Common myeloid progenitor, CD34-positive (primary cell): ENCODE measurements around the gene TM2D3.

Experiments used
- CTCF ChIA-PET: fragments of 350-600 bp; sonication (Branson Sonifier 250); formaldehyde crosslinking; loops from one replicate; lab custom pipeline; 2021; ENCODE audit warnings: antibody characterized with exemption; lab: Charles Lee
- POLR2A ChIA-PET: fragments of 350-600 bp; sonication (Branson Sonifier 250); formaldehyde crosslinking; loops from one replicate; lab custom pipeline; 2021; ENCODE audit warnings: antibody characterized with exemption; lab: Charles Lee
- DNase-seq, 3 donors: peaks; one replicate each; pipeline versions ENCODE4 v3.0.0 to v3.0.0-alpha.2; 2013
- H3K27ac ChIP-seq, 2 experiments: 1 replicate in 1 of 2; 2 replicates in 1 of 2; pipeline ENCODE4 v1.7.0; 2013; ENCODE audit warnings: inconsistent platforms in 2 of 2, low read length in 2 of 2, mild to moderate bottlenecking in 2 of 2, low read depth in 1 of 2, moderate library complexity in 1 of 2; ENCODE audit not compliant: severe bottlenecking in 2 of 2, insufficient read depth in 1 of 2, poor library complexity in 1 of 2
- H3K27me3 ChIP-seq, 5 experiments: replicated peaks in 2 of 5; 1 replicate in 3 of 5; 2 replicates in 2 of 5; pipeline versions ENCODE4 v1.6.1 to v1.7.0; 2013; ENCODE audit warnings: low read length in 4 of 5, mild to moderate bottlenecking in 2 of 5, moderate library complexity in 2 of 5, inconsistent platforms in 1 of 5; ENCODE audit not compliant: insufficient read depth in 5 of 5, control insufficient read depth in 4 of 5
- H3K36me3 ChIP-seq, 4 experiments: 1 replicate in 2 of 4; 2 replicates in 2 of 4; pipeline versions ENCODE4 v1.6.1 to v1.7.0; 2013; ENCODE audit warnings: low read length in 3 of 4, control low read depth in 1 of 4, mild to moderate bottlenecking in 1 of 4; ENCODE audit not compliant: control insufficient read depth in 4 of 4, insufficient read depth in 4 of 4
- H3K4me1 ChIP-seq, 4 experiments: 1 replicate in 3 of 4; 2 replicates in 1 of 4; pipeline versions ENCODE4 v1.6.1 to v1.7.1; 2013; ENCODE audit warnings: low read length in 3 of 4, mild to moderate bottlenecking in 3 of 4, control low read depth in 1 of 4, inconsistent platforms in 1 of 4, moderate library complexity in 1 of 4; ENCODE audit not compliant: control insufficient read depth in 4 of 4, insufficient read depth in 4 of 4; ENCODE audit errors: control extremely low read depth in 1 of 4
- H3K4me3 ChIP-seq, 7 experiments: 1 replicate in 4 of 7; 2 replicates in 3 of 7; pipeline versions ENCODE4 v1.5.1 to v1.7.0; 2013; ENCODE audit warnings: mild to moderate bottlenecking in 7 of 7, low read length in 6 of 7, moderate library complexity in 6 of 7, inconsistent platforms in 2 of 7, low read depth in 2 of 7, control low read depth in 1 of 7; ENCODE audit not compliant: insufficient read depth in 4 of 7, control insufficient read depth in 1 of 7; ENCODE audit errors: extremely low read depth in 1 of 7
- H3K9me3 ChIP-seq, 5 experiments: 1 replicate in 4 of 5; 2 replicates in 1 of 5; pipeline versions ENCODE4 v1.6.1 to v1.7.1; 2013; ENCODE audit warnings: low read length in 4 of 5, mild to moderate bottlenecking in 2 of 5, inconsistent platforms in 1 of 5, low read depth in 1 of 5, moderate library complexity in 1 of 5; ENCODE audit not compliant: control insufficient read depth in 4 of 5, insufficient read depth in 2 of 5; ENCODE audit errors: control extremely low read depth in 1 of 5
- WGBS: methylation state at CpG from one replicate; pipeline ENCODE4 v1.1.5; 2013; ENCODE audit not compliant: insufficient coverage; 5-methylcytosine and 5-hydroxymethylcytosine counted together

The TM2D3 gene

DNA sequence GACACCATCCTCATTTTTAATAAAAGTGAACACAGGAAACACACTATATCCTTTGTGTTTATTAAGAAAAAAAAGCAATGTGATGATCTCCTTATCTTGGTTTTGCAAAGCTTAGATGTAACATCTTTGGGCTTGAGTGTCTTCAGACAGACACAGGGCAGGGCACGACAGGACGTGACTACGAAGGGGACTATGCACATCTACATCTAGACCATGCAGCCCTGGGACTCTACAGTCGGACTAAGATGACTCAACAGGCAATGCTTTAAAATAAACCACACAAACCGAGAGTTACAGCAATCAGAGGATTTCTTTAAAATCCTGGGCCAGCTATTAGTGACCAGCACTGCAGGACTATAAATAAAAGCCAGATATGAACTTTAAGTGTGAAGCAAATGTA lies 22.8 kb upstream of the TM2D3 start:
- Histone ChIP-seq H3K9me3 (no peaks in the 10 kb centered on the region), H3K27me3 (no peaks in the 10 kb centered on the region), H3K27ac (no peak overlapping the region), H3K36me3 (peaks cover 15 to 51% (median 19%) of the 10 kb centered on the region in 4 experiments), H3K4me1 (no peaks in the 10 kb centered on the region), H3K4me3 (no peak overlapping the region)
- POLR2A ChIA-PET = no interaction called here
- CTCF ChIA-PET = interaction anchor here (1.9 kb wide), 1 partner anchor 17 kb away, joined by 4 read pairs; no protein-coding TSS in a partner anchor
- DNase-seq = no peak
- 100% methylated on average over 5 of the region's 5 CpGs for WGBS

DNA sequence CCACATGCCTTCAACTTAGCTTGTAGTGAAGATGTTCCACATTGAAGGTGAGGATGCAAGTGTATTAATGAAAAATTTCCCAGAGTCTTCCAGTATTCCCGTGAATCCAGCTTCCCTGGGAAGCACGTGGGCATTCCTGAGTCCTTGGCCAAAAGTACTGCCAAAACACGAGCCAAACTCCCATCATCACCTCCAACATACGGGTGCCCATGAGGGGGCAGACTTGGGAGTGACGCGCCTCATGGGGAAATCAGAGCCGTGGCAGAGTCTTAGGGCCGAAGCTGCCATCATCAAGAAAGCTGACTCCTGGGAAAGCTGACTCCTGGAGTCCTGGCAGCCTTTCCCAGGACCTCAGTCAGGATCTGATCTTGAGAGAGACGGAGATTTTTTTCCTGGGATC lies 20.1 kb upstream of the TM2D3 start:
- POLR2A ChIA-PET = no interaction called here
- no peaks in the 10 kb centered on the region for H3K27me3 ChIP-seq
- CTCF ChIA-PET = interaction anchor here (1.2 kb wide), 1 partner anchor 17 kb away, joined by 4 read pairs; no protein-coding TSS in a partner anchor
- H3K27ac ChIP-seq = no peak overlapping the region
- 96% methylated on average over 6 of the region's 9 CpGs for WGBS
- H3K4me3 ChIP-seq = no peak overlapping the region
- peaks cover 16 to 61% (median 20%) of the 10 kb centered on the region in 4 experiments for H3K36me3 ChIP-seq
- DNase-seq = no peak
- H3K4me1 ChIP-seq = no peaks in the 10 kb centered on the region
- peaks cover 0 to 5% (median 1%) of the 10 kb centered on the region in 5 experiments for H3K9me3 ChIP-seq

GRCh38 chr15:101669744-101670143 lies 17.6 kb upstream of the TM2D3 start:
- H3K27me3 ChIP-seq = no peaks in the 10 kb centered on the region
- H3K36me3 ChIP-seq = peaks cover 11 to 54% (median 20%) of the 10 kb centered on the region in 4 experiments
- no peak overlapping the region for H3K4me3 ChIP-seq
- peaks cover 0 to 9% (median 4%) of the 10 kb centered on the region in 5 experiments for H3K9me3 ChIP-seq
- no CpG with 5 or more reads among the region's 3 CpGs for WGBS
- no peak for DNase-seq
- no peak overlapping the region for H3K27ac ChIP-seq
- no peaks in the 10 kb centered on the region for H3K4me1 ChIP-seq
- POLR2A ChIA-PET = no interaction called here
- CTCF ChIA-PET = interaction anchor here (2.9 kb wide), 1 partner anchor 16 kb away, joined by 7 read pairs; no protein-coding TSS in a partner anchor

DNA sequence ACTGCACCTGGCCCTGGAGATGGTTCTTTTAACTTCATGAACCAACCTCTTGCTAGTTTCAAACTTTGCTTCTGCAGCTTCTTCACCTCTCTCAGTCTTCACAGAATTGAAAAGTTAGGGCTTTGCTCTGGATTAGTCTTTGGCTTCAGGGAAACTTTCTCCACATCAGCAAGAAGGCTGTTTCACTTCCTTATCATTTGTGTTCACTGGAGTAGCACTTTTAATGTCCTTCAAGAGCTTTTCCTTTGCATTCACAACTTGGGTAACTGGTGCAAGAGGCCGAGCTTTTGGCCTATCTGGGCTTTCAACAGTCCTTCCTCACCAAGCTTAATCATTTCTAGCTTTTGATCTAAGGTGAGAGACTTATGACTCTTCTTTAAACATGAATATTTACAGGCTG lies 15.7 kb upstream of the TM2D3 start:
- DNase-seq = no peak
- CTCF ChIA-PET = interaction anchor here (2.9 kb wide), 1 partner anchor 14 kb away, joined by 7 read pairs; no protein-coding TSS in a partner anchor
- Histone ChIP-seq H3K27ac (no peak overlapping the region), H3K4me3 (no peak overlapping the region), H3K4me1 (no peaks in the 10 kb centered on the region), H3K36me3 (peaks cover 11 to 39% (median 12%) of the 10 kb centered on the region in 4 experiments), H3K27me3 (no peaks in the 10 kb centered on the region), H3K9me3 (peaks cover 0 to 9% (median 4%) of the 10 kb centered on the region in 5 experiments)
- POLR2A ChIA-PET = no interaction called here
- no CpG with 5 or more reads among the region's 1 CpG for WGBS

DNA sequence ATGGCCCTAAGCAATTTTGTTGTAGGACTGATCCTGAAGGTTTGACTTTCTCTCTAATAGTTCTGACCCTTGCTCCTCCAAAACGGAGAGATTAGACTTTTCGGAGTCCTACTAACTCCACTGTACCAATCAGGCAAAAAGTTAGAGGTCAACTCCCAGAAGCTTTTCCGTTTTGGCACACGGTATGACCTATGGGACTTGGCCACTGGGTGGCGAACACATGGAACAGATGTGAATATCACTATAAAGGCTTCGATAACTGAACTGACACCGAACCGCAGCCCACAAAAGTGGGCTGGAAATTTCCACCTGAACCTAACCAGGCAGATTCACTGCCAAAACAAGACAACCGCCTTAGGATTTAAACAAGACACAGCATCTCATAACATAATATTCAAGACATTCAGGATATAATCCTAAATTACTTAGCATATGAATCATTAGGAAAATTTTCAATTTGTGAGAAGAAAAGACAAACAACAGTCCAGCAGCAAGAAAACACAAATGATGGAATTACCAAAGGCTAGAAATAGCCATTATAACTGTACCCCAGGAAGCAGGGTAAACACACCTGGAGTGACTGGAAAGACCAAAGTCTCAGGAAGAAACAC lies 12.2 kb upstream of the TM2D3 start:
- Histone ChIP-seq H3K9me3 (peaks cover 0 to 9% (median 4%) of the 10 kb centered on the region in 5 experiments), H3K4me1 (peaks cover 0 to 1% (median under 1%) of the 10 kb centered on the region in 4 experiments), H3K36me3 (peaks cover 0 to 15% (median 7%) of the 10 kb centered on the region in 4 experiments), H3K4me3 (no peak overlapping the region), H3K27ac (no peak overlapping the region), H3K27me3 (no peaks in the 10 kb centered on the region)
- DNase-seq = no peak
- ChIA-PET POLR2A (no interaction called here), CTCF (no interaction called here)
- 93% methylated on average over 4 of the region's 9 CpGs for WGBS

DNA sequence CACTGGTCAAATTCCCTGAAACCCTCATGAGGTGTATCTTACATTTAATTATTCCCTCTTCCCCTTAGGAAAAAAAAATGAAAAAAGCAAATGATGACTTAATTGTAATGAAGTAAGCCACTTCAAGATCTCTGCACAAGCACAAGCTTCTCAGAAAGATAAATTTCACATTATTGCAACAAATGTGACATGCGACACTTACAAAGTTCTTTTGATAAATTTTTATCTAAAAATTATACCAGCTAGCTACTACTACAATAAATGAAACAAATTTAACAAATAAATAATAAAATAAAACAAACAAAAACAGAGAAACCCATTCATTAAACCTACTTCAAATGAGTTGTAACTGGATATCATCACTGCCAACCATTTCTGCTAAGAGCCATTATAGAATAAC lies 10.0 kb upstream of the TM2D3 start:
- CTCF ChIA-PET = no interaction called here
- peaks cover 0 to 5% (median 0%) of the 10 kb centered on the region in 5 experiments for H3K9me3 ChIP-seq
- H3K27ac ChIP-seq = no peak overlapping the region
- H3K36me3 ChIP-seq = peaks cover 0 to 6% (median 1%) of the 10 kb centered on the region in 4 experiments
- no CpG with 5 or more reads among the region's 1 CpG for WGBS
- DNase-seq = no peak
- peaks cover 0 to 17% (median 8%) of the 10 kb centered on the region in 4 experiments for H3K4me1 ChIP-seq
- no peaks in the 10 kb centered on the region for H3K27me3 ChIP-seq
- POLR2A ChIA-PET = no interaction called here
- H3K4me3 ChIP-seq = no peak overlapping the region

DNA sequence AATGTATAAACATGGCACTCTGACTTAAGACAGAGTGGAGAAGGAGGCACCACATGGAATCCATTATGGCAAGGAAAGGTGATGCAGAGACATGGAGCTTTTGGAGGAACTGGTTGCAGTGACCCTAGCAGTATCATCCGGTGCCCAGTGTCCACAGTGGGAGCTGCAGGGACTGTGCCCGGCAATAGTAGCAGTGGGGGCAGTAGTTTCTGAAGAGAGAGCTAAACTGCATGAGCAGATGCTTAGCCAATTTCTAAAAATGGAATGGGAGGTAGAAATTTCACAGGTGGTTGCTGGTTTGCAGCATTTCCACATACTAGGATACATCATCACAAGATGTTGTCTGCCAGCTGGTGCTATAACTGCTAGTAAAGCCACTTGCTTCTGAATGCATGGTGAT lies 7.8 kb upstream of the TM2D3 start:
- no peaks in the 10 kb centered on the region for H3K9me3 ChIP-seq
- H3K4me3 ChIP-seq = no peak overlapping the region
- ChIA-PET CTCF (no interaction called here), POLR2A (no interaction called here)
- WGBS = 100% methylated on average over 2 of the region's 2 CpGs
- no peaks in the 10 kb centered on the region for H3K27me3 ChIP-seq
- H3K36me3 ChIP-seq = peaks cover 0 to 6% (median 1%) of the 10 kb centered on the region in 4 experiments
- peaks cover 0 to 17% (median 8%) of the 10 kb centered on the region in 4 experiments for H3K4me1 ChIP-seq
- H3K27ac ChIP-seq = no peak overlapping the region
- DNase-seq = no peak
